Endodermal cell (in vitro differentiated cells): ENCODE data around the gene ARMH1. TPM values are rescaled to one million over a fixed set of nuclear protein-coding genes. Genes with fewer than 3 reads are reported as not detected.

Experiments used
- DNase-seq: peaks from one replicate; pipeline ENCODE4 v3.0.0-alpha.2; 2017
- H3K27ac ChIP-seq: 2 replicates; pipeline ENCODE4 v1.5.1; 2013; ENCODE audit warnings: mild to moderate bottlenecking, low read depth, low read length, moderate library complexity
- H3K27me3 ChIP-seq: 2 replicates; pipeline ENCODE4 v1.6.1; 2013; ENCODE audit warnings: mild to moderate bottlenecking, low read length, moderate library complexity; ENCODE audit not compliant: insufficient read depth, control insufficient read depth, poor library complexity, severe bottlenecking
- H3K36me3 ChIP-seq: 2 replicates; pipeline ENCODE4 v1.7.0; 2013; ENCODE audit warnings: mild to moderate bottlenecking, low read length, moderate library complexity; ENCODE audit not compliant: control insufficient read depth, insufficient read depth
- H3K4me1 ChIP-seq: one replicate; pipeline ENCODE4 v1.7.0; 2013; ENCODE audit warnings: low read length; ENCODE audit not compliant: control insufficient read depth, insufficient read depth
- H3K4me3 ChIP-seq: 2 replicates; pipeline ENCODE4 v1.5.1; 2013; ENCODE audit warnings: mild to moderate bottlenecking, low read length, moderate library complexity
- H3K9ac ChIP-seq: 2 replicates; pipeline ENCODE4 v1.6.1; 2013; ENCODE audit warnings: mild to moderate bottlenecking, low read length, moderate library complexity; ENCODE audit not compliant: poor library complexity, severe bottlenecking; ENCODE audit errors: extremely low read depth
- H3K9me3 ChIP-seq: 2 replicates; pipeline ENCODE4 v1.6.1; 2013; ENCODE audit warnings: mild to moderate bottlenecking, low read length, moderate library complexity; ENCODE audit not compliant: control insufficient read depth
- H3K27ac Mint-ChIP-seq: 2 replicates; pipeline ENCODE4 v1.8.0; 2020; ENCODE audit warnings: mixed read lengths
- H3K27me3 Mint-ChIP-seq: 2 replicates; pipeline ENCODE4 v1.8.0; 2021; ENCODE audit warnings: mild to moderate bottlenecking, mixed read lengths; ENCODE audit not compliant: insufficient read depth
- H3K36me3 Mint-ChIP-seq: 2 replicates; pipeline ENCODE4 v1.8.0; 2020; ENCODE audit warnings: low read depth, mixed read lengths
- H3K4me1 Mint-ChIP-seq: 2 replicates; pipeline ENCODE4 v1.8.0; 2020; ENCODE audit warnings: mixed read lengths
- H3K4me3 Mint-ChIP-seq: 2 replicates; pipeline ENCODE4 v1.8.0; 2020; ENCODE audit warnings: mild to moderate bottlenecking, moderate library complexity, mixed read lengths
- H3K9me3 Mint-ChIP-seq: 2 replicates; pipeline ENCODE4 v1.8.0; 2020; ENCODE audit warnings: mild to moderate bottlenecking, mixed read lengths
- WGBS, 2 experiments: methylation state at CpG; one replicate each; pipeline versions ENCODE4 v1.1.5 to v1.1.7; 2013; ENCODE audit warnings: missing lambda C conversion rate in 2 of 2, mixed read lengths in 1 of 2; ENCODE audit not compliant: insufficient coverage in 1 of 2, insufficient read length in 1 of 2; 5-methylcytosine and 5-hydroxymethylcytosine counted together
- total RNA-seq, 2 donors: library from RNA; stranded (reverse); fragmentation: NEBNext Ultra II Directional in 1 of 2; extraction: Animal tissue kit (Norgen Biotek cat#: 25700) in 1 of 2; gene quantifications; 2 replicates in 1 of 2; 3 replicates in 1 of 2; pipeline ENCODE4 v1.2.1, GENCODE V29; 2021
- TF ChIP-seq, protein P1 (sequence below): fragments of 200-600 bp; sonication (generic); conservative IDR thresholded peaks from 2 replicates; pipeline ENCODE4 v1.5.0; 2021; ENCODE audit warnings: antibody characterized with exemption, mild to moderate bottlenecking

Gene ARMH1
- total RNA-seq, 2 donors from 2014 or later = 3.9 to 6.3 TPM

DNA sequence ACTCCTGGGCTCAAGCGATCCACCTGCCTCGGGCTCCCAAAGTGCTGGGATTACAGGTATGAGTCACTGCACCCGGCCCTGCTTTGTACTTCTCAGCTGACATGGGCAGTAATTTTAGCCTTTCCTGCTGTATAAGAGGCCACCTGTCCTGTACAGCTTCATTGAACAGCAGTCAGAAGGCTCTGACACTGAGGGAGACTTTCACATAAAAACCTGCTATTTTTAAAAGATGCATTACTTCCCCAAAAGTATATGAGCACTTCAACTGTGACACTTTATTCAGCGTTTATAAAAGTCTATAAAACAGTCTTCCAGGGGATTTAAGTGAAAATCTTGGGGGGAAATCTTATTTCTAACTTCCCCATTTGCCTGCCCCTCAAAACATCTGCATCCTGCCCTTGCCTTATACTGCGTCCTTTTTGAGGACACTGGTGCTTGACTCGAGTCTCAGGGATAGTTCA is 38.8 kb downstream of the ARMH1 start:
- no peak for DNase-seq
- Mint-ChIP-seq H3K27ac (no peak overlapping the region), H3K9me3 (peaks cover 10% of the 10 kb centered on the region), H3K4me3 (no peak overlapping the region), H3K27me3 (peaks cover 22% of the 10 kb centered on the region), H3K36me3 (peaks cover 5% of the 10 kb centered on the region), H3K4me1 (peaks cover 5% of the 10 kb centered on the region)
- H3K4me1 ChIP-seq = peaks cover 7% of the 10 kb centered on the region
- H3K9ac ChIP-seq = no peak overlapping the region
- H3K27ac ChIP-seq = no peak overlapping the region
- no peaks in the 10 kb centered on the region for H3K27me3 ChIP-seq
- H3K36me3 ChIP-seq = no peaks in the 10 kb centered on the region
- TF ChIP-seq, protein P1, sequence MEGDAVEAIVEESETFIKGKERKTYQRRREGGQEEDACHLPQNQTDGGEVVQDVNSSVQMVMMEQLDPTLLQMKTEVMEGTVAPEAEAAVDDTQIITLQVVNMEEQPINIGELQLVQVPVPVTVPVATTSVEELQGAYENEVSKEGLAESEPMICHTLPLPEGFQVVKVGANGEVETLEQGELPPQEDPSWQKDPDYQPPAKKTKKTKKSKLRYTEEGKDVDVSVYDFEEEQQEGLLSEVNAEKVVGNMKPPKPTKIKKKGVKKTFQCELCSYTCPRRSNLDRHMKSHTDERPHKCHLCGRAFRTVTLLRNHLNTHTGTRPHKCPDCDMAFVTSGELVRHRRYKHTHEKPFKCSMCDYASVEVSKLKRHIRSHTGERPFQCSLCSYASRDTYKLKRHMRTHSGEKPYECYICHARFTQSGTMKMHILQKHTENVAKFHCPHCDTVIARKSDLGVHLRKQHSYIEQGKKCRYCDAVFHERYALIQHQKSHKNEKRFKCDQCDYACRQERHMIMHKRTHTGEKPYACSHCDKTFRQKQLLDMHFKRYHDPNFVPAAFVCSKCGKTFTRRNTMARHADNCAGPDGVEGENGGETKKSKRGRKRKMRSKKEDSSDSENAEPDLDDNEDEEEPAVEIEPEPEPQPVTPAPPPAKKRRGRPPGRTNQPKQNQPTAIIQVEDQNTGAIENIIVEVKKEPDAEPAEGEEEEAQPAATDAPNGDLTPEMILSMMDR = no peak
- no peak overlapping the region for H3K4me3 ChIP-seq
- WGBS, 2 experiments = 85 to 90% methylated on average over 5 to 6 of the region's 6 CpGs
- H3K9me3 ChIP-seq = no peaks in the 10 kb centered on the region

DNA sequence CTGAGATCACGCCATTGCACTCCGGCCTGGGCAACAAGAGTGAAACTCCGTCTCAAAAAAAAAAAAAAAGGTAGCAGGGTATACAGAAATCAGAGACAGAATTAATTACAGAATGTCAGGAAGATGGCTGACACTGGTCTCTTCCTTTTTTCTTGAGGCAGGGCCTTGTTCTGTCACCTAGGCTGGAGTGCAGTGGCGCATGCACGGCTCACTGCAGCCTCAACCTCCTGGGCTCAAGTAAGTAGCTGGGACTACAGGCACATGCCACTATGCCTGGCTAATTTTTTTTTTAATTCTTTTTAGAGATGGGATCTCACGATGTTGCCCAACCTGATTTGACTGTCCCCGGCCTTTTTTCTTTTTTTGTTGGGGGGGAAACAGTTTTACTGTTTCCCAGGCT is 40.0 kb downstream of the ARMH1 start:
- Mint-ChIP-seq H3K27ac (no peak overlapping the region), H3K9me3 (no peaks in the 10 kb centered on the region), H3K36me3 (no peaks in the 10 kb centered on the region), H3K4me3 (no peak overlapping the region), H3K4me1 (peaks cover 5% of the 10 kb centered on the region), H3K27me3 (peaks cover 17% of the 10 kb centered on the region)
- 87 to 99% methylated on average over 3 to 7 of the region's 7 CpGs for WGBS, 2 experiments
- TF ChIP-seq, protein P1 = no peak
- no peak overlapping the region for H3K4me3 ChIP-seq
- H3K9me3 ChIP-seq = no peaks in the 10 kb centered on the region
- no peak overlapping the region for H3K9ac ChIP-seq
- peaks cover 7% of the 10 kb centered on the region for H3K4me1 ChIP-seq
- no peak overlapping the region for H3K27ac ChIP-seq
- H3K36me3 ChIP-seq = no peaks in the 10 kb centered on the region
- no peaks in the 10 kb centered on the region for H3K27me3 ChIP-seq
- DNase-seq = no peak

DNA sequence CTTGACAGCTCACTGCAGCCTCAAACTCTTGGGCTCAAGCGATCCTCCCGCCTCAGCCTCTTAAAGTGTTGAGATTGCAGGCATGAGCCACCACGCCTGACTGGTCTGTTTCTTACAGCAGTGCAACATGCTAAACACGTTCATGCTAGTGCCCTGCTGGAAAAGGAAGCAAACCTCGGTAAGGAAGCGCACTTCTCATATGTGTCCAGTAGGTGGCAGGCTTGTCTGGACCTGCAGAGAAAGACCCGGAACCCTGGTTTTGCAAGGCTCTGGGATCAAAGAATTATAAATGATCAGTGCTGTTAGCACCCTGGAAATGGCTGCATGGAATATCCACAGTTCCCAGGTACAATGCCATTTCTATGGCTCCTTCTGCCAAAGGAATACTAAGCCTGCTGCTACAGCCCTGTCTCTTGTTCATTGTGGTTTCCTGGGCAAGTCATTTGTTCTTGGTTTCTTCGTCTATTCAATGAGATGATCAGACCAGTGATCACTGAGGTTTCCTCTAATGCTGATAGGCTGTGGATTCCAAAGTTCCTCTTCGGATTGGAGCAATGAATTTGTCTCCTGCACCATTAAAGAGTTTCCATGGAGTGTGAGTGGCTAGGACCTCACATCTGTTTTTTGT is 40.5 kb downstream of the ARMH1 start:
- Histone ChIP-seq H3K9ac (no peak overlapping the region), H3K4me1 (peaks cover 7% of the 10 kb centered on the region), H3K27ac (no peak overlapping the region), H3K36me3 (no peaks in the 10 kb centered on the region), H3K27me3 (no peaks in the 10 kb centered on the region), H3K9me3 (no peaks in the 10 kb centered on the region), H3K4me3 (no peak overlapping the region)
- peaks cover 17% of the 10 kb centered on the region for H3K27me3 Mint-ChIP-seq
- peak; percentile 90 for DNase-seq
- TF ChIP-seq, protein P1 = peak; percentile 92
- no peak overlapping the region for H3K4me3 Mint-ChIP-seq
- WGBS, 2 experiments = 20 to 24% methylated on average over 9 of the region's 9 CpGs
- no peak overlapping the region for H3K27ac Mint-ChIP-seq
- H3K9me3 Mint-ChIP-seq = no peaks in the 10 kb centered on the region
- no peaks in the 10 kb centered on the region for H3K36me3 Mint-ChIP-seq
- peaks cover 5% of the 10 kb centered on the region for H3K4me1 Mint-ChIP-seq
